HG02763 (cell line): ENCODE measurements around the gene ADH1B.
"Not testable (repeated sequence)": the region's sequence is repeated elsewhere in the genome, so short reads cannot be mapped to it uniquely, and the experiment has no call there.

ENCODE experiments used
- ATAC-seq: cut with Tn5 transposase; IDR thresholded peaks from one replicate; pipeline ENCODE4 v1.9.1; 2021; ENCODE audit warnings: mild to moderate bottlenecking, moderate library complexity; ENCODE audit not compliant: unreplicated experiment

Gene ADH1B

DNA sequence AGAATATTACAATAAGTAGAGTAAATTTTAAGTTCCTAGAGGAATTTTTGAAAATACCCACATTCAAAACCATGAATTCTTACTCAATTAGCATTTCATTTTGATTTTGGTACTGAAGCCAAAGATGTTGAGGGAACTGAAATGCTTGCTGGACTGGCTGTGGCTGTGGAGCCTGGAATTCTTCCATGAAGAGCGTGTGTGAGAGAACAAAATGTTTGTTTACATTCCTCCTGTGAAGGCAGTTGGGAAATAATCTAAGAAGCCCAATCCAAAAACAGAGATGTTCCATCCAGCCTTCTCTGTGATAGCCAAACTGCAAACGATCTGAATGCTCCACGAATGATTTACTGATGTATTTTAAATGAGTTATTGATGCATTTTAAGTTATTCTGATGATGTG lies 3.8 kb upstream of the ADH1B start:
- no peak for ATAC-seq

DNA sequence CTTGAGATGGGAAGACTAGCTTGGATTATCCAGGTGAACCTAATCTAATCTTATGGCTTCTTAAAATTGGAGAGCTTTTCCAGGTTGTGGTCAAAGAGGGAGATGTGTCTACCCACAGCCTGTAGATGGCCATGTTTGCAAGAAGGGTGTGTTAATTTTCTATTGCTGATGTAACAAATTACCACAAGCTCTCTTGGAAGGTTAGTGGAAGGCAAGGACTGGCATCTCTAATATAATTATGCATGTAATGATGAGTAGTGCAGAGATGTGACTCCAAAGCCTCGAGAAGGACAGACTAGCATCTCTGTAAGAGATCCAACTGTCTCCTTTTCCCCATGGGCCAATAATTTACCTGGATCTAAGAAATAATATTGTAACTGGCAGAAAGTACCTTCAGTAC lies 3.2 kb upstream of the ADH1B start:
- no peak for ATAC-seq

DNA sequence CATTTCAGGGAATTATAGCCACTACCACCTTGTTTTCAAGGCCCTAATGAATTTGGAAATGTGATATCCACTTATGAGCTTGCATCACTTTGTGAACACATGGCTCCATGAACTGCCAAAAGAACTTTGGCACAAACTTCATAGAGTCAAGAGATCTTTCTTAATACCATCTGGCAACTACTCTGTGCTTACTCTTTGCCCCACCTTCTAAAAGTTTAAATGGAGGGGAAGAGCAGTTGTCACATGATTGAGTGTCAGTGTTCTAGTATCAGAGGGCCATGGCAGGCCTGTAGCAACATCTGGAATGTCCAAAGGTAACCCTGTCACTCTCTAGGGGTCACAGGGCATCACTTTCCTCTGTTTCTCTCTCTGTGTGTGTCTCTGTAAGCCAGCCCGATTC lies 2.6 kb upstream of the ADH1B start:
- ATAC-seq, result no peak

DNA sequence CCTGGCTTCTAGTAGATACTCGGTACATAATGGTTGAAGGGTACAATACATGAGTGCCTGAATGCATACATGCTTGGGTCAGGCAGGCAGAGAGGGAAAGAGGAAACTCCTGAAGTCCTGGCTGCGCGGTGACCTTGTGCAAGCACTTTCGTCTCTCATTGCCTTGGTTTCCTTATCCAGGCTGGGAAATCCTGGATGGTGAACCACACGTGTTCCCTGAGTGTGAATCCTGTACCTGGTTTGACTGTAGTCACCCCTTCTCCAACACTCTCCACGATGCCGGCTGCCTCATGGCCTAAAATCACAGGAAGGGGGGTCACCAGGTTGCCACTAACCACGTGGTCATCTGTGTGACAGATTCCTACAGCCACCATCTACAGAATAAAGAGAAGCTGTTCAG lies 3.4 kb downstream of the ADH1B start:
- not testable (repeated sequence) for ATAC-seq

DNA sequence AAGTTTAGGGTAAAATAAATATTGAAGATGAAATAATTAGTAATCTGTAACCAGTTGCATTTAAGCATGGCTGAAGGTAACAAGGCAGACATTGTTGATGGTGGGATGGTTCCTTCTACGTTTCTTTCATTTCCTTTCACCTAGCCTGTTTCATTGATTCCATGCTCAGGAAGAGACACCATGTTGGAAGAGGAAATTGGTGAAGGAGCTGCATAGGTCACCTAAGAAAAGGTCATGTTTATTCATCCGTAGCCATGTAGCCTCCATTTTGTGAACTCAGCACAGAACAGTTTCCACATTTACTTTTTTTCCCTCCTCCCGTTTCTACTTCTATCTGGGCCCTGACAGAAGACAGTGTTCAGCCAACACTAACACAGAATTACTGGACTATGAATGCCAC lies 3.8 kb downstream of the ADH1B start:
- ATAC-seq, result no peak

DNA sequence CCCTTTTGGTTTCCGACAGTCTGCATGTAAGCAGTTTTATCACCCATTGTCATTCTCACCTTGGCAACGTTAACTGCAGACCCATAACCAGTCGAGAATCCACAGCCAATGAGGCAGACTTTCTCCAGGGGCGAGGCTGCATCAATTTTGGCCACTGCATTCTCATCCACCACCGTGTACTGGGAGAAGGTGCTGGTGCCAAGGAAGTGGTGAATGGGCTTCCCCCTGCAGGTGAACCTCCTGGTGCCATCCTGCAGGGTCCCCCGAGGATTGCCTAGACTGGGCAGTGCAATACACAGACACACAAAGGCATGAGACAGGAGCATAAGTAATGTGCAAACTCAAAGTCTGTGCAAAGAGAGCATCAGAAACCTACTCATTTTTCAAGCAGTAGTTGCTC lies 5.4 kb downstream of the ADH1B start:
- ATAC-seq, result no peak

DNA sequence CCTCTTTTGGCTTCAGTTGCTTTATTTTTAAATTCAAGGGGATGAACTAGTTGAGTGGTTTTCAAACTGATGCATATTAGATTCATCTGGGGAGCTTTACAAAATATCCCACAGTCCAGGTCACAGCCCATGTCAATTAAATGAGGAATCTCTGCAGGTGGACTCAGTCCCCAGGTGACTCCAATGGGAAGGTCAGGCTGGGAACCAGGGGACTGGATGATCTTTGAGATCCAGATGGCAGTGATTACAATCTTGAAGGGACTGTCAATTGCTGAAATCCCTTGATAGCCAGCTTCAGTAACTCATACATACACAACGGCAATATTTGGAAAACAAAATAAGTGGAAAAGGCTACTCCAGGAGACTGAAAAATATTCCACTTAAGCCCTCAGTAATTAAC lies 7.0 kb downstream of the ADH1B start:
- ATAC-seq, result no peak

DNA sequence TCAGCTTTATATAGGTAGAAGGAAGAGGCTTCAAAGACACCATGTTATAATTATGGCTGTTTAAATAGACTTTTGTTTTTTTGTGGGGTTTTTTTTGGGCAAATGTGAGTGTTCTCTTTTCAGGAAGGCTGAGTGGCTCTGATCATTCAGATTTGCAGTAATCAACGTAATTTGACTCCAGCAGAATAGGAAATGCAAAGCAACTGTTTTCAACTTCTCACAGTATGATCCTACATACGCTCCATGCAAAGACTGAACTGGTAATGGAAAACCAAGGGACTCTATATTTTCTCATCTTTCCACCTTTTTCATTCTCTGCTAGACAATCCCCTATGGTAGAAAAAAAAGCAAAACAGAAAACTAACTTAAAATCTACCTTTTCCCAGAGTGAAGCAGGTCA lies 10.8 kb downstream of the ADH1B start:
- ATAC-seq, result no peak

DNA sequence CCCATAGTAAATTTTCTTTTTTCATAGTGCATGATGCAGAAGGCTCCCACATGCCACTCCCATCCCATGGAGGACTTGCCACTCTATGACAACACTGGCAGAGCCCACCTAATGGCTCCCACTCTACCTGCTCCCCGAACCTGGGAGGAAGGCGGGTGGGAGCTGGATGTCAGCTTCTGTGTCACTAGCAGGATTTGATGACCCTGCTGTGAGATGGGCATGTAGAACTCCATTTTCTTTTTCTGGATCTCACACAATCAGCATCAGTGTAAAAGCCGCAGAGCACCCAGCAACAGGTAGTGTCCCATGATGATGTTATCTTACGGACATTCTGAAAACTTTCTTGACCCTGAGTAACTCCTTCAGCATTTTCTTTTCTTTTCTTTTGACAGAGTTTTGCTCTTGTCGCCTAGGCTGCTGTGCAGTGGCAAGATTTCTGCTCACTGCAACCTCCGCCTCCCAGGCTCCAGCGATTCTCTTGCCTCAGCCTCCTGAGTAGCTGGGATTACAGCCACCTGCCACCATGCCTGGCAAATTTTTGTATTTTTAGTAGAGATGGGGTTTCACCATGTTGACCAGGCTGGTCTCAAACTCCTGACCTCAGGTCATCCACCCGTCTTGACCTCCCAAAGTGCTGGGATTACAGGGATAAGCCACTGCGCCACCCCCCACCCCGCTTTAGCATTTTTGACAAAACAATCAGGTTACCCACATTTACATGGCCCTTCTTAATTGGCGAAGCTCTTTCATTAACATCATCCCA lies 15.4 kb downstream of the ADH1B start:
- ATAC-seq, result no peak

DNA sequence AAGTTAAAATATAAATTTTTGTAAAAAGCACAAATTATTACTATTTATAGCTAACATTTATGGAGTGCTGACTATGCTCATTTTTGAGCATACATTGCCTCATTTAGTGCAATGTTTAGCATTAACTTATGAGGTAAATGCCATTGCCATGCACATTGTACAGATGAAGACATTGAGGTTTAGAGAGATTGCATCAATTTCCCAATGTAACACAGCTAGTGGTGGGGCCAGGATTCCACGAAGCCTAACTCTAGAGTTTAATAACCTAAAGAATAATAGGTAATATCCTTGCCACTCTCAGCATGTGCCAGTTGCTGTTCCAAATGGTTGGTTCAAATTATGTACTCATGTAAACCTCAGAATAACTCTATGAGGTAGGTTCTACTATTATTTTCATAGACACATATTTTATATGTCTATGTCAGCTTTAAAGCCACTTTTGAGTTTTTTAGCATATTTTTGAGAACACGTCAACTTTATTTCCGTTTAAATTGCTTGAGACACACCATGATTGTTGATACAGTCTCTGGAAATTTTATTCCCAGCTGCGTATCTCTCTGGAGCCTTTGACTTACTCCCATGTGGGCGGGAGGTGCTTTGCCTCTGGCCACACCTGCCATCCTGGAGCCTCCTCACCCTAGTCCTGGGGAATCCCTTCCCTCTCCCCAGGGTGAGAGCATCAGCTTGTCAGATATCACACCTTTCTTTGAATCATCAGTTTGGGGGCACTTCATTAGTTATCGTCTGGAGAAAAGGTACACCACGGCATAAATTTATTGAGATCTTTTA lies 19.6 kb downstream of the ADH1B start:
- no peak for ATAC-seq

DNA sequence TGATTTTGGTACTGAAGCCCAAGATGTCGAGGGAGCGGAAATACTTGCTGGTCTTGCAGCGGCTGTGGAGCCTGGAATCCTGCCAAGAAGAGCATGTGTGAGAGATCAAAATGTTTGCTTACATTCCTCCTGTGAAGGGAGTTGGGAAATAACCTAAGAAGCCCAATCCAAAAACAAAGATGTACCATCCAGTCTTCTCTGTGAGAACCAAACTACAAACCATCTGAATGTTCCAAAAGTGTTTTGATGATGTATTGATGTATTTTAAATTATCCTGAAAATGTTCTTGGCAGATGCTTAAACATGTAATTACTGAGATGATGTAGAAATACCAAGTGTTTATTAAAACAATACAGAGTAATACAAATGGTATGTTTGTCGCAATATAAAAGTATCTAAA lies 20.3 kb downstream of the ADH1B start:
- ATAC-seq, result no peak

DNA sequence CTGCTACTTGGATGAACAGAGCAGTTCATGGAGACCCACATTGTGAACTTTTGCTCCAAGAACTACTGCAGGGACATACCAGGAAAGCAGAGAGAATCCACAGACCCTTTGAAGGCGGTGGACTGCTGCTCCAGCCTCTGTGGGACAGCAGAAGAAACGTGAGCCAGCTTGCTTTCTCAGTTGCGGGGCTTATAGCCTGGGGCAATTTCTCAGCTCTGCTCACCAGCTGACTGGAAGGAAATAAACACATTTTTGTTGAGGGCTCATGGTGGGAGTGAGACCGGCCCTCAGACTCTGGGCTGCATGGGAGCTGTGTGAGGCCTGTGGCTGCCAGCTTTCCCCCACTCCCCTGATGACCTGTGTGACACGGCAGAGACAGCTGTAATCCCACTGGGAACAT lies 27.8 kb downstream of the ADH1B start:
- no peak for ATAC-seq

DNA sequence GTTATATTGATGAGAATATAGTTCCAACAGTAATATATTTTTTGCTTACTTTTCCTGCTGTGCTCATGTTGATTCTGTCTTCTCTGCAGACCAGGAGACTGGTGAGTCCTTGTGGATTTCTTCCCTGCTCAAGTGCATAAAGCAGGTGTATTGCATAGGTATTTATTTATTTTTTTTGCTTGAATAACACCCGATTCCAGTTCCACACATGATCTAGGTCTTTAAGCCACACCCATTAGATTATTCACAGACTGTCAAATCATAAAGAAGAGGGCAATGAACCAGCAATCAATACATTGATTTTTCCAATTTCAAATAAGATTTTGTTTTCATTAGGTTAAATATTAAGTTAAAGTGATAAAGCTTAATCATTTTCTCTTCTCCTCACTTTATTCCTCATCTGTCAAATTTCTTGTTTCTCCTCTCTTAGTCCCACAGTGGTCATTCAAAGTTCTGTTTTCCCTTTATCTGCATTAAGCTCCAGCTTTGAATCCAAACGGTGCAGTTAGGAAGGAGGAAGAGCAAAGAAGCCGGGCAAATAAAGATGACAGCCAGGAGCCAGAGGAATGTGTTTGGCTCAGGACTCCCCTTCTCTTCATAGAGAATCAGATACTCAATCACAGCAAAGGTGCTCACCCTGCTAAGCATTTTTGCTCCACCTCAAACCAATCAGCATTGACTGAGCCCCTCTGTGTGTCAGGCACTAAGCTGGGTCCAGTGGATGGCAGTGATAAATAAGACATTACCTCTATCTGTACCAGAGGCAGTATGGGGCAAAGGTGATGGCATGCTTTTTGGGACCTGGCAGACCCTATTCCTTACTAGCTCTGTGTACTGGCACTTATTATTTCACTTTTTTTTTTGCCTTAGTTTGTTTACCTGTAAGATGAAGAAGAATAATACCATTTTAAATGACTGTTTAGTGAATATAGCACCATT lies 30.1 kb downstream of the ADH1B start, which contains the start of gene ADH1A:
Gene ADH1A, minus strand, starts transcription at position 138 of the 939 bp plus-strand sequence. Its CDS starts 71 bp downstream, at position 67.
- ATAC-seq, result no peak

DNA sequence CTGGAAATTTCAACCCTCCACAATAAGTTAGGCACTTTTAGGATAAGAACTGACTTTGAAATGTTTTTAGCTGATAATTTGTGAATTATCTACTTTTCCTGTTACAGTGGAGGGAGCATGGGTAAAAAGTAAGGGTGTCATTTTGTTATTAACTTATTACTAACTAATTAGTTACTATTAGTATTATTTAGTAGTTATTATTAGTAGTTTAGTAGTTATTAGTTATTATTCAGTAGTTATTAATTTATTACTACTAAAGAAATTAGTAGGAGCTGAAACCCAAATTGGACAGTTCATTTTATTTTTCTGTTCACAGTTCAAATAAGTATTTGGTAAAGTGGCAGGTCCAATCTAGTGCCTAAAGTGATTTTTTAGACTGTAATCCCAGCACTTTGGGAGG lies 35.8 kb downstream of the ADH1B start:
- ATAC-seq, result no peak

DNA sequence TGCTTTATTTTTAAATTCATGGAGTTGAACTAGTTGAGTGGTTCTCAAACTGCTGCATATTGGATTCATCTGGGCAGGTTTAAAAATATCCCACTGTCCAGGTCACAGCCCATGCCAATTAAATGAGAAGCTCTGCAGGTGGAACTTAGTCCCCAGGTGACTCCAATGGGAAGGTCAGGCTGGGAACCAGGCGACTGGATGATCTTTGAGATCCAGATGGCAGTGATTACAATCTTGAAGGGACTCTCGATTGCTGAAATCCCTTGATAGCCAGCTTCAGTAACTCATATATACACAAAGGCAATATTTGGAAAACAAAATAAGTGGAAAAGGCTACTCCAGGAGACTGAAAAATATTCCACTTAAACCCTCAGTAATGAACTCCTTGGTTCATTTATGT lies 38.5 kb downstream of the ADH1B start:
- ATAC-seq, result no peak

DNA sequence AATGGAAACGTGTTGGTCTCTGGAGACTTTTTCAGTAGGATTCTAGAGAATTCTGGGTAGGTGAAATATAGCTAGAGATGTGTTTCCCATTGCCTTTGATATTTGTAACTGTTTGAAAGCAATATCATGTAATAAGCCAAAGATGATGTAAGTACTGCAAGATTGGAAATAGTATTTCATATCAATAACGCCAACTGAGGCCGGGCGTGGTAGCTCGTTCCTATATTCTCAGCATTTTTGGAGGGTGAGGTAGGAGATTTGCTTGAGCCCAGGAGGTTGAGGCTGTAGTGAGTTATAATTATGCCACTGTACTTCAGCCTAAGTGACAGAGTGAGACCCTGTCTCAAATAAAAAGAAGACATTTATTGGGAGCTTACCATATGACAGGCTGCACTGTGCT lies 39.9 kb downstream of the ADH1B start:
- no peak for ATAC-seq

DNA sequence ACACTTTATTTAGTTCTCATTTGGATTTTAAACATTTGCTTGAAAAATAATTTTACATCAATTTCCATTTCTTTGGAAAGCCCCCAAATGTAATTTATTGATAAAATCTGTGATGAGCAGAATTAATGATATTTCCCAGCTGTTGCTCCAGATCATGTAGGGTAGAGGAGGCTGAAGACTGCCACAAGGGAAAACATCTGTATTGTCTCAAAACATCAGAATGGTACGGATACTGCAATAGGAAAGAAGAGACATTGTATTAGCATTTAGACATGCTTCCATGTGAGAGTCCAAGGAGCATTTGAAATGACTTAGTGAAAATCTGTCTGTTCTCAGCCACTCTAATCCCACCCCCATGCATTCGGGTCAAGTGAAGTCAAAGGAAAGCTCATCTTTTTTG lies 44.8 kb downstream of the ADH1B start:
- ATAC-seq, result no peak

DNA sequence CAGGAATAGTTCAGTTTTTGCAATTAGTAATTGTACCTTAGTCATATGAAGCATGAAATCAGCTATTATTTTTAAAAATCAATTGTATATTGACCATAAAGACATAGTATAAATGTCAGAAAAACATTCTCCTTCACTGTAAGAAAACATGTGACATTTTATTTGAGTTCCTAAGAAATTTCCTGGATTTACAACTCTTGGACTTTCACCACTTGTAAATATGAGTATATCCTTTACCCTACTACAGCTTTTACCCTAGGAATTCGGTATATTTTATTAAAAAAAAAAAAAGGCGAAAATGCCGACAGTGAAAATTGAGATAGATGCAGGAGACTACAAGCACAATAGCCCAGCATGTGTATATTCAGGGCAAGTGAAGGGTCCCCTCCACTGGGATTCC lies 45.3 kb downstream of the ADH1B start:
- ATAC-seq, result no peak

DNA sequence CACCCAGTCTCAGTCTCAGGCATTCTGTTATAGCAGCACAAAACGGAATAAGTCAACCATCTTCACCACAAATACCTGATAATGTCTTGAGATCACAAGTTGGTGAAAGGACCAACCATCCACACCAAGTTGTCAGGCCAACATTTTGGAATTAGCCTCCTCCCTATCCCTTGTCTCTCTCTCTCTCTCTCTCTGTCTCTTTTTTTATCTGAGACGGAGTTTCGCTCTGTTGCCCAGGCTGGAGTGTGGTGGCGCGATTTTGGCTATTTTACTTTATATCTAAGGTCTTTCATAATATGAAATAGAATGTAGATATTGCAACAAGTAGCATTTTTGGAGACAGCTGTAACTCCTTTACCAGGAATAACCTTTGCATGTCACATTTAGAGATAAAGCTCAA lies 46.2 kb downstream of the ADH1B start:
- ATAC-seq, result no peak

DNA sequence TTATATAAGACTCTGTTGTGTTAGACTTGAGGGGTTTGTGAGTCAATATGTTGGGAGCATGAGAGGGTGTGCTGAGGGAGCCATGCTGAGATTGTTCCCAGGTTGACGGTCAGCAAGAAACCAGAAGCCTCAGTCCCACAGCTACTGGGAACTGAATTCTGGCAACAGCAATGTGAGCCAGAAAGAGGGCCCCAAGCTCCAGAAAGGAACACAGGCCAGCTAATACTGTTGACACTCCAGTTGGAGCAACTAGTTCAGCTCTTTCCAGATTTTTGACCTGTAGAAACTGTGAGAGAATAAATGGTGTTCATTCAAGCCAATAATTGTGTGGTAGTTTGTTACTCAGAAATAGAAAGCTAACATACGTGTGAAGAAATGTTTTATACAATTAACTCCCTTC lies 47.5 kb downstream of the ADH1B start:
- no peak for ATAC-seq

DNA sequence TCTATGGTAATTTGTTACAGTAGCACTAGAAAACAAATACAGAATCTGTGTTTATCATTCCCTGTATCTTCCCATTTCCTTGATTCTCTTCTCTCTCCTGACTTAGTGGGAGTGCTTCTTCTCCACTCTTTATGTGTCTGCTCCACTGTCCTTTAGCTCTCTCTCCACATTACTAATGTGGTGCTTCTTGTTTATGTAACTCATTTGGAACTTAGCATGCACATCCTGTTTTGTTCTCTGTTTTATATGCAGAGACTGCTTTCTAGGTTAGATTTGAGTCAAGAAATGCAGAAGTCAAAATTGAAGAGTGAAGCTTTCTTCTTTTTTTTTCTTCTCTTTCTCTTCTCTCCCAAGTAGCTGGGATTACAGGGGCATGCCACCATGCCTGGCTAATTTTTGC lies 56.3 kb downstream of the ADH1B start:
- no peak for ATAC-seq
